ENCODE measurements around the gene RAD21L1.

The RAD21L1 gene

GRCh38 chr20:1297486-1297885, 71.6 kb downstream of the RAD21L1 start:
- DNase-seq: no peak

GRCh38 chr20:1298166-1298565, 72.3 kb downstream of the RAD21L1 start:
- DNase-seq: no peak

- no peak for DNase-seq
Observed at GRCh38 chr20:1298888-1299511, 73.2 kb downstream of the RAD21L1 start.

GRCh38 chr20:1299522-1299921, 73.7 kb downstream of the RAD21L1 start:
- no peak for DNase-seq

- no peak for DNase-seq
Observed at GRCh38 chr20:1300083-1300840, 74.4 kb downstream of the RAD21L1 start.

GRCh38 chr20:1301031-1301529, 75.2 kb downstream of the RAD21L1 start:
- DNase-seq: no peak

DNA sequence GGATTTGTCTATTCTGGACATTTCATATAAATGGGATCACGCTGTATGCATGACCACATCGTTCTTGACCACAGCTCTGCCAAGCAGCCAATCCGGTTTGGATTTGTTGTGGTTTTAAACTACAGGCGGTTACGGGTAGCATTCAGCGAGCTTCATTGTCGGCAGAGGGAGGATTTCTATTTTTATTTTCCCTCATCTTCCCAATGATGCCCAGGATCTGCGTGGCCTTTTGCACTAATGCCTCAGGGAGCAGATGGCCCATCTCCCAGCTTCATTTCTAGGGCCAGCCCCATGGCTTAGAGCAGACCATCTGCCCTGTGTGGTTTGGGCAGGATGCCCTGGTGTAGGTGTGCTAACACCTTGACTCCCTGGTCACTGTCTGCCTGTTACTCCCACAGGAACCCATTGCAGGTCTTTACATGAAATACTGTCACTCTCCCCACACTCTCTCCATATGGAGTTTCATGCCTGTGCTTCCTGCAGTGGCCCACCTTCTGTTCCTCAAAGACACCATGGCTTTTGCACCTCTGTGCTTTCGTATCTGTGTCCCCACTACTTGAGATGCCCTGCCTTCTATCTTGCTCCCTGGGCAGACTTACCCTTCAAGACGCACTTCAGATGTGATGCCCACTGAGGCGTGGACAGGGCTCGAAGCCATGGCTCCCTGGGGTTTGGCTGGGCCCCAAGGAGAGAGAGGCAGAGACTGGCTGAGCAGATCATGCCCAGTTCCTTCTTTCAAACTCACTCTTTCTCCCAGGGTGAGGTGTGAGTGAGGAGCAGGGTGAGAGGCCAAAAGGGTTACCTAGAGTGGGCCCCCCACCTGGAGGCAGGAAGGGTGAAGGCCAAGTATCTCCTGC, 77.1 kb downstream of the RAD21L1 start:
- no peak for DNase-seq

DNA sequence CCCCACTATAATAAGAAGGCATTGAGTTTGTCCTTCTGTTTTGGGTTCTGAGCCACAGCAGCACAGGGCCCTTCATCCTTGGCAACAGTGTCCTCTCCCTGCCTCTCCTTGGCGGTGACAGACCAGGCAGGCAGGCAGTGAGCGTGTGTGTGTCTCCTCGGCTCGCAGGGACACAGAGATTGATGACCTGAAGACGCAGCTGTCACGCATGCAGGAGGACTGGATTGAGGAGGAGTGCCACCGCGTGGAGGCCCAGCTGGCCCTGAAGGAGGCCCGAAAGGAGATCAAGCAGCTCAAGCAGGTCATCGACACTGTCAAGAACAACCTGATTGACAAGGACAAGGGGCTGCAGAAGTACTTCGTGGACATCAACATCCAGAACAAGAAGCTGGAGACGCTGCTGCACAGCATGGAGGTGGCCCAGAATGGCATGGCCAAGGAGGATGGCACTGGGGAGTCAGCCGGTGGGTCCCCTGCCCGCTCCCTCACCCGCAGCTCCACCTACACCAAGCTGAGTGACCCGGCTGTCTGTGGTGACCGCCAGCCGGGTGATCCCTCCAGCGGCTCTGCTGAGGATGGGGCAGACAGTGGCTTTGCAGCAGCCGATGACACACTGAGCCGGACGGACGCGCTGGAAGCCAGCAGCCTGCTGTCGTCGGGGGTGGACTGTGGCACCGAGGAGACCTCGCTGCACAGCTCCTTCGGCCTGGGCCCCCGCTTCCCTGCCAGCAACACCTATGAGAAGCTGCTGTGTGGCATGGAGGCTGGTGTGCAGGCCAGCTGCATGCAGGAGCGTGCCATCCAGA, 79.1 kb downstream of the RAD21L1 start:
- DNase-seq: no peak
